Common myeloid progenitor, CD34-positive (primary cell): ENCODE data around the gene HPRT1. TPM values are rescaled to one million over a fixed set of nuclear protein-coding genes. Genes with fewer than 3 reads are reported as not detected.
A peak's percentile ranks its signal among the peaks of the same experiment; 100 is the strongest.

Experiments used
- CTCF ChIA-PET: fragments of 350-600 bp; sonication (Branson Sonifier 250); formaldehyde crosslinking; loops from one replicate; lab custom pipeline; 2021; ENCODE audit warnings: antibody characterized with exemption; lab: Charles Lee
- POLR2A ChIA-PET: fragments of 350-600 bp; sonication (Branson Sonifier 250); formaldehyde crosslinking; loops from one replicate; lab custom pipeline; 2021; ENCODE audit warnings: antibody characterized with exemption; lab: Charles Lee
- DNase-seq, 3 donors: peaks; one replicate each; pipeline versions ENCODE4 v3.0.0 to v3.0.0-alpha.2; 2013
- H3K27ac ChIP-seq, 2 experiments: 1 replicate in 1 of 2; 2 replicates in 1 of 2; pipeline ENCODE4 v1.7.0; 2013; ENCODE audit warnings: inconsistent platforms in 2 of 2, low read length in 2 of 2, mild to moderate bottlenecking in 2 of 2, low read depth in 1 of 2, moderate library complexity in 1 of 2; ENCODE audit not compliant: severe bottlenecking in 2 of 2, insufficient read depth in 1 of 2, poor library complexity in 1 of 2
- H3K27me3 ChIP-seq, 5 experiments: replicated peaks in 2 of 5; 1 replicate in 3 of 5; 2 replicates in 2 of 5; pipeline versions ENCODE4 v1.6.1 to v1.7.0; 2013; ENCODE audit warnings: low read length in 4 of 5, mild to moderate bottlenecking in 2 of 5, moderate library complexity in 2 of 5, inconsistent platforms in 1 of 5; ENCODE audit not compliant: insufficient read depth in 5 of 5, control insufficient read depth in 4 of 5
- H3K36me3 ChIP-seq, 4 experiments: 1 replicate in 2 of 4; 2 replicates in 2 of 4; pipeline versions ENCODE4 v1.6.1 to v1.7.0; 2013; ENCODE audit warnings: low read length in 3 of 4, control low read depth in 1 of 4, mild to moderate bottlenecking in 1 of 4; ENCODE audit not compliant: control insufficient read depth in 4 of 4, insufficient read depth in 4 of 4
- H3K4me1 ChIP-seq, 4 experiments: 1 replicate in 3 of 4; 2 replicates in 1 of 4; pipeline versions ENCODE4 v1.6.1 to v1.7.1; 2013; ENCODE audit warnings: low read length in 3 of 4, mild to moderate bottlenecking in 3 of 4, control low read depth in 1 of 4, inconsistent platforms in 1 of 4, moderate library complexity in 1 of 4; ENCODE audit not compliant: control insufficient read depth in 4 of 4, insufficient read depth in 4 of 4; ENCODE audit errors: control extremely low read depth in 1 of 4
- H3K4me3 ChIP-seq, 7 experiments: 1 replicate in 4 of 7; 2 replicates in 3 of 7; pipeline versions ENCODE4 v1.5.1 to v1.7.0; 2013; ENCODE audit warnings: mild to moderate bottlenecking in 7 of 7, low read length in 6 of 7, moderate library complexity in 6 of 7, inconsistent platforms in 2 of 7, low read depth in 2 of 7, control low read depth in 1 of 7; ENCODE audit not compliant: insufficient read depth in 4 of 7, control insufficient read depth in 1 of 7; ENCODE audit errors: extremely low read depth in 1 of 7
- H3K9me3 ChIP-seq, 5 experiments: 1 replicate in 4 of 5; 2 replicates in 1 of 5; pipeline versions ENCODE4 v1.6.1 to v1.7.1; 2013; ENCODE audit warnings: low read length in 4 of 5, mild to moderate bottlenecking in 2 of 5, inconsistent platforms in 1 of 5, low read depth in 1 of 5, moderate library complexity in 1 of 5; ENCODE audit not compliant: control insufficient read depth in 4 of 5, insufficient read depth in 2 of 5; ENCODE audit errors: control extremely low read depth in 1 of 5
- WGBS: methylation state at CpG from one replicate; pipeline ENCODE4 v1.1.5; 2013; ENCODE audit not compliant: insufficient coverage; 5-methylcytosine and 5-hydroxymethylcytosine counted together
- polyA plus RNA-seq: library from polyadenylated mRNA; unstranded; fragments of 120-200 nt; gene quantifications from one replicate; pipeline ENCODE4 v1.2.1, GENCODE V29; 2013

The HPRT1 gene, protein sequence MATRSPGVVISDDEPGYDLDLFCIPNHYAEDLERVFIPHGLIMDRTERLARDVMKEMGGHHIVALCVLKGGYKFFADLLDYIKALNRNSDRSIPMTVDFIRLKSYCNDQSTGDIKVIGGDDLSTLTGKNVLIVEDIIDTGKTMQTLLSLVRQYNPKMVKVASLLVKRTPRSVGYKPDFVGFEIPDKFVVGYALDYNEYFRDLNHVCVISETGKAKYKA
- polyA plus RNA-seq = 84.0 TPM

GRCh38 chrX:134460005-134460861 is at the start of gene HPRT1:
Gene HPRT1 (plus strand): TSS chrX:134460165. CDS start chrX:134460312, 147 bp downstream.
- H3K36me3 ChIP-seq = no peaks in the 10 kb centered on the region
- peak within 1 kb of the TSS in 1 of 2 experiments; percentile 73 for H3K27ac ChIP-seq
- POLR2A ChIA-PET = no interaction called here
- CTCF ChIA-PET = no interaction called here
- peaks cover 0 to 17% (median 11%) of the 10 kb centered on the region in 4 experiments for H3K4me1 ChIP-seq
- no peaks in the 10 kb centered on the region for H3K27me3 ChIP-seq
- H3K4me3 ChIP-seq = peak within 1 kb of the TSS; percentile 59 to 79 (median 70)
- WGBS = 40% methylated on average over 51 of the region's 85 CpGs
- H3K9me3 ChIP-seq = no peaks in the 10 kb centered on the region
- DNase-seq = peak; percentile 68 to 82 (median 73)

DNA sequence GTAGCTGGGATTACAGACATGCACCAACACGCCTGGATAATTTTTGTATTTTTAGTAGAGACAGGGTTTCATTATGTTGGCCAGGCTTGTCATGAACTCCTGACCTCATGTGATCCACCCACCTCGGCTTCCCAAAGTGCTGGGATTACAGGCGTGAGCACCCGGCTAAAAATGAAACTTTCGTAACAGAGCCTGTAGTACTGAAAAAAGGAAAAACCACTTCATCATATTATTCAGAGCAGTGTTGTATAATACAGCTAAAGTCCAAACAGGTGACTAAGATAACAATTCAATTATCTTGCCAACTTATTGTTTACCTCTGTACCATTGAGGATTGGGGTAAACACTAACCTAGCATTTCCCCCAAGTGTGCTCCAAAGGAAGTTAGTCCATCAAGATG is 43.9 kb upstream of the HPRT1 start:
- 40% methylated on average over 1 of the region's 5 CpGs for WGBS
- no peaks in the 10 kb centered on the region for H3K4me1 ChIP-seq
- no peak overlapping the region for H3K27ac ChIP-seq
- no peak overlapping the region for H3K4me3 ChIP-seq
- no peak for DNase-seq
- peaks cover 4 to 18% (median 10%) of the 10 kb centered on the region in 4 experiments for H3K36me3 ChIP-seq
- POLR2A ChIA-PET = no interaction called here
- H3K27me3 ChIP-seq = no peaks in the 10 kb centered on the region
- CTCF ChIA-PET = no interaction called here
- H3K9me3 ChIP-seq = no peaks in the 10 kb centered on the region

GRCh38 chrX:134418317-134419113 is 41.5 kb upstream of the HPRT1 start:
- Histone ChIP-seq H3K36me3 (peaks cover 4 to 20% (median 10%) of the 10 kb centered on the region in 4 experiments), H3K27me3 (no peaks in the 10 kb centered on the region), H3K27ac (no peak overlapping the region), H3K9me3 (no peaks in the 10 kb centered on the region), H3K4me1 (no peaks in the 10 kb centered on the region), H3K4me3 (no peak overlapping the region)
- CTCF ChIA-PET = no interaction called here
- no peak for DNase-seq
- 86% methylated on average over 2 of the region's 8 CpGs for WGBS
- POLR2A ChIA-PET = interaction anchor here (0.6 kb wide), 1 partner anchor 418 kb away, joined by 4 read pairs; no protein-coding TSS in a partner anchor

- Histone ChIP-seq H3K27ac (no peak overlapping the region), H3K4me1 (no peaks in the 10 kb centered on the region), H3K4me3 (no peak overlapping the region), H3K27me3 (no peaks in the 10 kb centered on the region), H3K9me3 (no peaks in the 10 kb centered on the region), H3K36me3 (peaks cover 4 to 16% (median 10%) of the 10 kb centered on the region in 4 experiments)
- ChIA-PET POLR2A (interaction anchor here (0.6 kb wide), 1 partner anchor 497 kb away, joined by 4 read pairs; no protein-coding TSS in a partner anchor), CTCF (interaction anchor here (1.2 kb wide), 1 partner anchor 13 kb away, joined by 3 read pairs; no protein-coding TSS in a partner anchor)
- 85% methylated on average over 6 of the region's 6 CpGs for WGBS
- no peak for DNase-seq
These were observed 40.2 kb upstream of the HPRT1 start for GRCh38 chrX:134419784-134420183.

DNA sequence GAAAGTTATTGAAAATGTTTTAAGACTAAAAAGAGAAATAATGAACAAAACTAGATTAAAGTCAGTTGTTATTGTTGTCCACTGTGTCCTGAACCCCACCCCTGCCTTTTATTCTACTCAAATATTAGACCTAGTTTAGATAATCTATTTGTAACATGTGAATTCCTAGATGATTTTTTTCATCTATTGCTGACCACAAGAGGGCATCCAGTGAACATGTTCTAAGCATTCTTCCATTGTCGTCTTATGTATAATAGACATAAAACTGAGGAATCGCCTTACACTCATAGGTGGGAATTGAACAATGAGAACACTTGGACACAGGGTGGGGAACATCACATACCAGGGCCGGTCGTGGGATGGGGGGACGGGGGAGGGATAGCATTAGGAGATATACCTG is 36.4 kb upstream of the HPRT1 start:
- Histone ChIP-seq H3K27me3 (peaks cover 0 to 2% (median 0%) of the 10 kb centered on the region in 5 experiments), H3K4me3 (no peak overlapping the region), H3K4me1 (no peaks in the 10 kb centered on the region), H3K9me3 (no peaks in the 10 kb centered on the region), H3K27ac (no peak overlapping the region), H3K36me3 (peaks cover 3 to 15% (median 7%) of the 10 kb centered on the region in 4 experiments)
- POLR2A ChIA-PET = no interaction called here
- DNase-seq = peak; percentile 6 to 38 (median 35)
- WGBS = no CpG with 5 or more reads among the region's 5 CpGs
- CTCF ChIA-PET = interaction anchor here (0.9 kb wide), 1 partner anchor 66 kb away, joined by 3 read pairs; no protein-coding TSS in a partner anchor

- Histone ChIP-seq H3K36me3 (peaks cover 0 to 18% (median 9%) of the 10 kb centered on the region in 4 experiments), H3K9me3 (no peaks in the 10 kb centered on the region), H3K4me3 (no peak overlapping the region), H3K27me3 (peaks cover 0 to 2% (median 0%) of the 10 kb centered on the region in 5 experiments), H3K4me1 (no peaks in the 10 kb centered on the region), H3K27ac (no peak overlapping the region)
- POLR2A ChIA-PET = interaction anchor here (0.6 kb wide), 1 partner anchor 193 kb away, joined by 3 read pairs; no protein-coding TSS in a partner anchor
- CTCF ChIA-PET = no interaction called here
- 64% methylated on average over 3 of the region's 5 CpGs for WGBS
- DNase-seq = no peak
These were observed 33.7 kb upstream of the HPRT1 start for GRCh38 chrX:134426281-134426680.
